HepG2 (cell line): ENCODE results near the gene GRHPR. TPM values are rescaled to one million over a fixed set of nuclear protein-coding genes. Genes with fewer than 3 reads are reported as not detected.

Experiments
- BHLHE40 ChIP-seq: IDR thresholded peaks from 2 replicates; pipeline ENCODE4 v1.6.1; 2011; ENCODE audit warnings: low read length, improper control_type of control experiment
- DNMT3B ChIP-seq: conservative IDR thresholded peaks from 2 replicates; pipeline ENCODE4 v1.6.1; 2016; ENCODE audit warnings: missing biosample characterization, control low read depth
- ERF ChIP-seq: IDR thresholded peaks from 2 replicates; pipeline ENCODE4 v1.6.1; 2018; ENCODE audit warnings: missing biosample characterization, missing genetic modification reagents
- JDP2 ChIP-seq: sonication (generic); formaldehyde crosslinking; IDR thresholded peaks from 2 replicates; pipeline ENCODE4 v1.8.1; 2022; ENCODE audit warnings: missing genetic modification reagents, borderline replicate concordance
- MBNL3 ChIP-seq: fragments of 250-450 bp; sonication (Bioruptor Pico); conservative IDR thresholded peaks from 2 replicates; pipeline ENCODE4 v1.8.0; 2022; ENCODE audit warnings: mild to moderate bottlenecking, inconsistent platforms
- NFE2L1 ChIP-seq: sonication (generic); formaldehyde crosslinking; IDR thresholded peaks from 2 replicates; pipeline ENCODE4 v1.4.0; 2020; ENCODE audit warnings: missing genetic modification reagents, mild to moderate bottlenecking, borderline replicate concordance
- PHF8 ChIP-seq: sonication (generic); formaldehyde crosslinking; IDR thresholded peaks from 2 replicates; pipeline ENCODE4 v1.5.0; 2020; ENCODE audit warnings: missing genetic modification reagents
- RARA ChIP-seq: IDR thresholded peaks from 2 replicates; pipeline ENCODE4 v1.6.1; 2016; ENCODE audit warnings: missing genetic modification reagents, missing compliant biosample characterization
- SMARCE1 ChIP-seq: fragments of 450-650 bp; IDR thresholded peaks from 2 replicates; pipeline ENCODE4 v1.6.1; 2017; ENCODE audit warnings: borderline replicate concordance
- SRF ChIP-seq: IDR thresholded peaks from 2 replicates; pipeline ENCODE4 v1.6.1; 2011; ENCODE audit warnings: mild to moderate bottlenecking, low read depth, low read length, moderate library complexity
- STAT5B ChIP-seq: sonication (generic); formaldehyde crosslinking; IDR thresholded peaks from 2 replicates; pipeline ENCODE4 v1.4.0; 2020; ENCODE audit warnings: missing genetic modification reagents
- ZBTB7A ChIP-seq: sonication (generic); formaldehyde crosslinking; IDR thresholded peaks from 2 replicates; pipeline ENCODE4 v1.8.0; 2022; ENCODE audit warnings: mild to moderate bottlenecking, missing genetic modification reagents
- ZFP36L1 ChIP-seq: sonication (generic); formaldehyde crosslinking; IDR thresholded peaks from 2 replicates; pipeline ENCODE4 v1.8.0; 2022; ENCODE audit warnings: mild to moderate bottlenecking, missing genetic modification reagents, moderate library complexity
- ZNF180 ChIP-seq: sonication (generic); formaldehyde crosslinking; IDR thresholded peaks from 2 replicates; pipeline ENCODE4 v1.4.0; 2020; ENCODE audit warnings: low read depth, missing genetic modification reagents, borderline replicate concordance
- ZNF232 ChIP-seq: sonication (generic); formaldehyde crosslinking; IDR thresholded peaks from 2 replicates; pipeline ENCODE4 v1.4.0; 2020; ENCODE audit warnings: missing genetic modification reagents, borderline replicate concordance
- ZNF549 ChIP-seq: sonication (generic); formaldehyde crosslinking; IDR thresholded peaks from 2 replicates; pipeline ENCODE4 v1.5.0; 2020; ENCODE audit warnings: missing genetic modification reagents
- ZNF570 ChIP-seq: sonication (generic); formaldehyde crosslinking; IDR thresholded peaks from 2 replicates; pipeline ENCODE4 v1.4.0; 2020; ENCODE audit warnings: mild to moderate bottlenecking, missing genetic modification reagents, borderline replicate concordance
- ZNF652 ChIP-seq: IDR thresholded peaks from 2 replicates; pipeline ENCODE4 v1.6.1; 2016; ENCODE audit warnings: low read depth, borderline replicate concordance
- ZNF670 ChIP-seq: sonication (generic); formaldehyde crosslinking; IDR thresholded peaks from 2 replicates; pipeline ENCODE4 v1.8.0; 2022; ENCODE audit warnings: mild to moderate bottlenecking, missing genetic modification reagents, borderline replicate concordance
- polyA plus RNA-seq, 8 experiments: library from polyadenylated mRNA; depleted of rRNA in 3 of 8; stranded (reverse) in 7 of 8; unstranded in 1 of 8; fragments of >200 nt; fragmentation: Illumina TruSeq in 4 of 8; extraction: Trizol in 4 of 8; gene quantifications; 2 replicates each; pipeline versions ENCODE4 v1.2.1 to v1.2.3, GENCODE V29; 2011 to 2016; ENCODE audit warnings: low read depth in 4 of 8, missing spikeins in 1 of 8, mixed read lengths in 1 of 8; ENCODE audit not compliant: insufficient read depth in 1 of 8
- total RNA-seq, 5 experiments: library from RNA; depleted of rRNA; stranded (reverse); fragments of >200 nt; fragmentation: Illumina TruSeq; extraction: Trizol; gene quantifications; 2 replicates each; pipeline ENCODE4 v1.2.3, GENCODE V29; 2016; ENCODE audit warnings: low read depth in 1 of 5
- TF ChIP-seq, protein P1 (sequence below): sonication (generic); formaldehyde crosslinking; conservative IDR thresholded peaks from 2 replicates; pipeline ENCODE4 v1.4.0; 2020; ENCODE audit warnings: mild to moderate bottlenecking, missing genetic modification reagents, moderate library complexity

The GRHPR gene
- total and polyA plus RNA-seq, 2 of the 13 experiments (the other 11 are each of a cell fraction or from before 2014, with no cell fraction given): 113 to 115 TPM

GRCh38 chr9:37422289-37423104, at the start of gene GRHPR (continued):
- TF ChIP-seq DNMT3B: no peak
- peak; percentile 77 for TF ChIP-seq ERF (CRISPR knock-in tag)
- TF ChIP-seq ZNF232 (CRISPR knock-in tag): no peak
- no peak for TF ChIP-seq SRF
- TF ChIP-seq ZBTB7A: peak; percentile 79; the same call in 1 of the 2 replicates
- TF ChIP-seq ZFP36L1 (CRISPR knock-in tag): no peak
- TF ChIP-seq JDP2 (CRISPR knock-in tag): no peak
- TF ChIP-seq SMARCE1: no peak
- peak; percentile 61 for TF ChIP-seq BHLHE40
- TF ChIP-seq MBNL3 (CRISPR knock-in tag): no peak
- peak; percentile 98 for TF ChIP-seq PHF8 (CRISPR knock-in tag)
- TF ChIP-seq RARA (CRISPR knock-in tag): no peak
- TF ChIP-seq ZNF670 (CRISPR knock-in tag): peak; percentile 58; the same call in 1 of the 2 replicates
- TF ChIP-seq STAT5B (CRISPR knock-in tag): no peak
- TF ChIP-seq ZNF549 (CRISPR knock-in tag): no peak; the same call in none of the 2 replicates
- no peak for TF ChIP-seq ZNF652 (CRISPR knock-in tag)
- TF ChIP-seq ZNF180 (CRISPR knock-in tag): no peak
- TF ChIP-seq, protein P1, sequence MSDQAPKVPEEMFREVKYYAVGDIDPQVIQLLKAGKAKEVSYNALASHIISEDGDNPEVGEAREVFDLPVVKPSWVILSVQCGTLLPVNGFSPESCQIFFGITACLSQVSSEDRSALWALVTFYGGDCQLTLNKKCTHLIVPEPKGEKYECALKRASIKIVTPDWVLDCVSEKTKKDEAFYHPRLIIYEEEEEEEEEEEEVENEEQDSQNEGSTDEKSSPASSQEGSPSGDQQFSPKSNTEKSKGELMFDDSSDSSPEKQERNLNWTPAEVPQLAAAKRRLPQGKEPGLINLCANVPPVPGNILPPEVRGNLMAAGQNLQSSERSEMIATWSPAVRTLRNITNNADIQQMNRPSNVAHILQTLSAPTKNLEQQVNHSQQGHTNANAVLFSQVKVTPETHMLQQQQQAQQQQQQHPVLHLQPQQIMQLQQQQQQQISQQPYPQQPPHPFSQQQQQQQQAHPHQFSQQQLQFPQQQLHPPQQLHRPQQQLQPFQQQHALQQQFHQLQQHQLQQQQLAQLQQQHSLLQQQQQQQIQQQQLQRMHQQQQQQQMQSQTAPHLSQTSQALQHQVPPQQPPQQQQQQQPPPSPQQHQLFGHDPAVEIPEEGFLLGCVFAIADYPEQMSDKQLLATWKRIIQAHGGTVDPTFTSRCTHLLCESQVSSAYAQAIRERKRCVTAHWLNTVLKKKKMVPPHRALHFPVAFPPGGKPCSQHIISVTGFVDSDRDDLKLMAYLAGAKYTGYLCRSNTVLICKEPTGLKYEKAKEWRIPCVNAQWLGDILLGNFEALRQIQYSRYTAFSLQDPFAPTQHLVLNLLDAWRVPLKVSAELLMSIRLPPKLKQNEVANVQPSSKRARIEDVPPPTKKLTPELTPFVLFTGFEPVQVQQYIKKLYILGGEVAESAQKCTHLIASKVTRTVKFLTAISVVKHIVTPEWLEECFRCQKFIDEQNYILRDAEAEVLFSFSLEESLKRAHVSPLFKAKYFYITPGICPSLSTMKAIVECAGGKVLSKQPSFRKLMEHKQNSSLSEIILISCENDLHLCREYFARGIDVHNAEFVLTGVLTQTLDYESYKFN: peak; percentile 69
- TF ChIP-seq NFE2L1 (CRISPR knock-in tag): no peak
- no peak for TF ChIP-seq ZNF570 (CRISPR knock-in tag)
